Measurements from ENCODE around the gene DGKG.

Gene DGKG

GRCh38 chr3:186318135-186318534 is 43.9 kb downstream of the DGKG start:
- Histone ChIP-seq H3K4me1 (ENCODE audit: insufficient read depth, poor library complexity, severe bottlenecking) (peaks cover 15% of the 10 kb centered on the region), H3K9me3 (ENCODE audit: severe bottlenecking) (no peaks in the 10 kb centered on the region), H3K36me3 (ENCODE audit: low read depth) (no peaks in the 10 kb centered on the region), H3K4me3 (ENCODE audit: severe bottlenecking) (no peak overlapping the region), H3K27ac (ENCODE audit: poor library complexity, severe bottlenecking) (no peak overlapping the region), H3K27me3 (ENCODE audit: insufficient read depth, poor library complexity, severe bottlenecking) (no peaks in the 10 kb centered on the region)
- no peak for TF ChIP-seq CTCF (IDR thresholded peaks at IDR 0.05; ENCODE audit: poor library complexity, severe bottlenecking)
- ATAC-seq (ENCODE audit: low read depth) (no peak), DNase-seq (ENCODE audit: low spot score) (no peak)

- H3K27ac ChIP-seq (ENCODE audit: poor library complexity, severe bottlenecking): no peak overlapping the region
- no peaks in the 10 kb centered on the region for H3K9me3 ChIP-seq (ENCODE audit: severe bottlenecking)
- no peak for TF ChIP-seq CTCF (IDR thresholded peaks at IDR 0.05; ENCODE audit: poor library complexity, severe bottlenecking)
- no peak for ATAC-seq (ENCODE audit: low read depth)
- no peaks in the 10 kb centered on the region for H3K27me3 ChIP-seq (ENCODE audit: insufficient read depth, poor library complexity, severe bottlenecking)
- H3K4me3 ChIP-seq (ENCODE audit: severe bottlenecking): no peak overlapping the region
- H3K4me1 ChIP-seq (ENCODE audit: insufficient read depth, poor library complexity, severe bottlenecking): peaks cover 15% of the 10 kb centered on the region
- no peak for DNase-seq (ENCODE audit: low spot score)
- H3K36me3 ChIP-seq (ENCODE audit: low read depth): no peaks in the 10 kb centered on the region
These were observed 44.6 kb downstream of the DGKG start for GRCh38 chr3:186317478-186317877.

- Histone ChIP-seq H3K9me3 (ENCODE audit: severe bottlenecking) (no peaks in the 10 kb centered on the region), H3K27me3 (ENCODE audit: insufficient read depth, poor library complexity, severe bottlenecking) (no peaks in the 10 kb centered on the region), H3K4me1 (ENCODE audit: insufficient read depth, poor library complexity, severe bottlenecking) (peaks cover 15% of the 10 kb centered on the region), H3K36me3 (ENCODE audit: low read depth) (no peaks in the 10 kb centered on the region), H3K27ac (ENCODE audit: poor library complexity, severe bottlenecking) (no peak overlapping the region), H3K4me3 (ENCODE audit: severe bottlenecking) (no peak overlapping the region)
- TF ChIP-seq CTCF (IDR thresholded peaks at IDR 0.05; ENCODE audit: poor library complexity, severe bottlenecking): no peak
- DNase-seq (ENCODE audit: low spot score): no peak
- ATAC-seq (ENCODE audit: low read depth): no peak
These were observed 45.3 kb downstream of the DGKG start for GRCh38 chr3:186316666-186317260.

- no peaks in the 10 kb centered on the region for H3K27me3 ChIP-seq (ENCODE audit: insufficient read depth, poor library complexity, severe bottlenecking)
- H3K4me1 ChIP-seq (ENCODE audit: insufficient read depth, poor library complexity, severe bottlenecking): peaks cover 6% of the 10 kb centered on the region
- no peaks in the 10 kb centered on the region for H3K9me3 ChIP-seq (ENCODE audit: severe bottlenecking)
- no peak overlapping the region for H3K27ac ChIP-seq (ENCODE audit: poor library complexity, severe bottlenecking)
- no peak overlapping the region for H3K4me3 ChIP-seq (ENCODE audit: severe bottlenecking)
- H3K36me3 ChIP-seq (ENCODE audit: low read depth): no peaks in the 10 kb centered on the region
- ATAC-seq (ENCODE audit: low read depth): no peak
- DNase-seq (ENCODE audit: low spot score): no peak
- TF ChIP-seq CTCF (IDR thresholded peaks at IDR 0.05; ENCODE audit: poor library complexity, severe bottlenecking): no peak
These were observed 46.3 kb downstream of the DGKG start for GRCh38 chr3:186315581-186316354.

DNA sequence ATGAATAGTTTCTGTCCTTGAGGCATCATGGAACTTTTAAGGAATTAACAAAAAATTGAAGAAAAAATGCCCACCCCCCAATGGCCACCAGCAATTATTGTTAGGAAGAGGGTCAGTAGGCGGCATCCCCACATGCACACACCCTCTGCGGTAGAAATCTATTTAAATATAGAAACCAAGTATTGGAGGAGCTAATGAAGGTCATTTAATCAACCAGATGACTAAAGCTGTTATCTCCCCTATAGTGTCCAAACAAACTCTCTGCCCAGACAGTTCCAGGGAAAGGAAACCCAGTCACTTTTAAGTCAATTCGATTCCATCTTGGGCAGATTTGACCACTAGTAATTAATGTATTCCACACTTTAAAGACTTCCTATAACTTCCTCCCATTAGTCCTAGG is 47.1 kb downstream of the DGKG start:
- TF ChIP-seq CTCF (IDR thresholded peaks at IDR 0.05; ENCODE audit: poor library complexity, severe bottlenecking): no peak
- Histone ChIP-seq H3K27ac (ENCODE audit: poor library complexity, severe bottlenecking) (no peak overlapping the region), H3K4me3 (ENCODE audit: severe bottlenecking) (no peak overlapping the region), H3K4me1 (ENCODE audit: insufficient read depth, poor library complexity, severe bottlenecking) (no peaks in the 10 kb centered on the region), H3K27me3 (ENCODE audit: insufficient read depth, poor library complexity, severe bottlenecking) (no peaks in the 10 kb centered on the region), H3K9me3 (ENCODE audit: severe bottlenecking) (no peaks in the 10 kb centered on the region), H3K36me3 (ENCODE audit: low read depth) (no peaks in the 10 kb centered on the region)
- no peak for DNase-seq (ENCODE audit: low spot score)
- no peak for ATAC-seq (ENCODE audit: low read depth)

All from RWPE2 (cell line).